Mesendoderm (in vitro differentiated cells): Measurements from ENCODE around the gene RHBDF1.

Experiments
- DNase-seq: peaks from one replicate; pipeline ENCODE4 v3.0.0; 2013
- H2AK5ac ChIP-seq: 2 replicates; pipeline ENCODE4 v1.6.1; 2013; ENCODE audit warnings: low read length, inconsistent platforms
- H2BK120ac ChIP-seq: 2 replicates; pipeline ENCODE4 v1.6.1; 2013; ENCODE audit warnings: low read depth, mild to moderate bottlenecking, low read length, moderate library complexity, mixed read lengths
- H2BK15ac ChIP-seq: replicated peaks from 2 replicates; pipeline ENCODE4 v1.6.1; 2013; ENCODE audit warnings: low read depth, mild to moderate bottlenecking, moderate library complexity
- H2BK5ac ChIP-seq: 2 replicates; pipeline ENCODE4 v1.6.1; 2013; ENCODE audit warnings: low read length, inconsistent platforms
- H3K18ac ChIP-seq: 2 replicates; pipeline ENCODE4 v1.6.1; 2013; ENCODE audit warnings: mild to moderate bottlenecking, low read length, mixed read lengths
- H3K23ac ChIP-seq: one replicate; pipeline ENCODE4 v1.6.1; 2013; ENCODE audit warnings: low read length
- H3K27ac ChIP-seq: 2 replicates; pipeline ENCODE4 v1.5.1; 2013; ENCODE audit warnings: low read depth, mild to moderate bottlenecking, inconsistent platforms, low read length, moderate library complexity
- H3K27me3 ChIP-seq: 2 replicates; pipeline ENCODE4 v1.6.1; 2013; ENCODE audit warnings: low read length, control low read depth, mild to moderate bottlenecking, inconsistent platforms; ENCODE audit not compliant: insufficient read depth, poor library complexity
- H3K36me3 ChIP-seq: 2 replicates; pipeline ENCODE4 v1.6.1; 2013; ENCODE audit warnings: low read length, inconsistent platforms; ENCODE audit not compliant: control insufficient read depth, insufficient read depth
- H3K4ac ChIP-seq: one replicate; pipeline ENCODE4 v1.6.1; 2013; ENCODE audit warnings: low read depth, mild to moderate bottlenecking, low read length, moderate library complexity
- H3K4me1 ChIP-seq: 2 replicates; pipeline ENCODE4 v1.6.1; 2013; ENCODE audit warnings: low read depth, low read length, inconsistent platforms; ENCODE audit not compliant: control insufficient read depth
- H3K4me2 ChIP-seq: 2 replicates; pipeline ENCODE4 v1.6.1; 2013; ENCODE audit warnings: low read length
- H3K4me3 ChIP-seq: 2 replicates; pipeline ENCODE4 v1.5.1; 2013; ENCODE audit warnings: mild to moderate bottlenecking, low read length
- H3K56ac ChIP-seq: one replicate; pipeline ENCODE4 v1.6.1; 2013; ENCODE audit warnings: low read length
- H3K79me1 ChIP-seq: 2 replicates; pipeline ENCODE4 v1.6.1; 2013; ENCODE audit warnings: low read length, inconsistent platforms
- H3K79me2 ChIP-seq: 2 replicates; pipeline ENCODE4 v1.6.1; 2013; ENCODE audit warnings: mild to moderate bottlenecking, low read length; ENCODE audit not compliant: control insufficient read depth, insufficient read depth
- H3K9ac ChIP-seq: 2 replicates; pipeline ENCODE4 v1.6.1; 2013; ENCODE audit warnings: low read length, inconsistent platforms
- H4K5ac ChIP-seq: one replicate; pipeline ENCODE4 v1.6.1; 2013; ENCODE audit warnings: low read length
- H4K8ac ChIP-seq: one replicate; pipeline ENCODE4 v1.6.1; 2013; ENCODE audit warnings: low read depth, mild to moderate bottlenecking, control low read depth, low read length, moderate library complexity
- WGBS: extraction: QIAGEN DNeasy Blood & Tissue Kit; methylation state at CpG from one replicate; pipeline ENCODE4 v1.1.7; 2013; ENCODE audit warnings: low lambda C conversion rate, missing lambda C conversion rate; ENCODE audit not compliant: insufficient coverage; ENCODE audit errors: extremely low coverage; 5-methylcytosine and 5-hydroxymethylcytosine counted together

RHBDF1 gene

DNA sequence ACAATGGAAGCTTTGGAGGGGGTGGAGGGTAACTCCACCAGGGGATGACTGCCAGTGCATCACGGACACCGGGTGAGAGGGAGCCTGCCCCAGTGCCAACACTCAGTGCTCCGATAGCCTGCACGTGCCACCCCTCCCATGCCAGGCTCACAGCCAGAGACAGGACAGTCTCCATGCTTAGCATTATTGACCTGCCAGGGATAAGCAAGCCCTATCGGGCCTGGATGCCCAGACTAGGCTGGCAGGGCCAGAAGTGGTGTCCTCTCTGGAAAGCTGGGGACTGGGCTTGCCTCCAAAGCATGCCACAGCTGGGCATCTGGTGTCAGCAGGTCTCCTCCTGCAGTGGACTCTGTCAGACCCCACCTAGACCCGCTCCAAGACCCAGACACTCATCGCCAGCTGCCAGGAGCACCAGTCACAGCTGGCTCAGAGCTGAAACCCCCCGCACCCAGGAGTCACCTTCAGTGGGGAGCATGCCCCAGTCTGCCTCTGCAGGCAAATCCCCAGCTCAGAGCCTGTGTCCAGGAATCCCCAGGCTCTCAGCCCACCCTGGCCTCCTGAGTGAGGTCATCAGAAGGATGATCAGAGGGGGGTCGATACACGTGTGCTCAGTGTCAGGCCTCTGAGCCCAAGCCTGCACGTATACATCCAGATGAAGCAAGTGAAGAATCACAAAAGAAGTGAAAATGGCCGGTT is 1.8 kb upstream of the RHBDF1 start:
- no peak overlapping the region for H3K4me2 ChIP-seq
- H4K5ac ChIP-seq: peak overlapping the region; percentile 59
- no peak overlapping the region for H3K23ac ChIP-seq
- H3K27me3 ChIP-seq: no peaks in the 10 kb centered on the region
- H3K4me1 ChIP-seq: peaks cover 50% of the 10 kb centered on the region
- H2BK120ac ChIP-seq: peak overlapping the region; percentile 10
- peak overlapping the region; percentile 94 for H3K56ac ChIP-seq
- peak overlapping the region; percentile 94 for H3K27ac ChIP-seq
- peaks cover 21% of the 10 kb centered on the region for H3K79me1 ChIP-seq
- H3K79me2 ChIP-seq: peaks cover 23% of the 10 kb centered on the region
- peak; percentile 95 for DNase-seq
- no CpG with 5 or more reads among the region's 12 CpGs for WGBS
- H2BK5ac ChIP-seq: peak overlapping the region; percentile 92
- no peak overlapping the region for H4K8ac ChIP-seq
- no peaks in the 10 kb centered on the region for H3K36me3 ChIP-seq
- peak overlapping the region; percentile 97 for H2AK5ac ChIP-seq
- H3K4ac ChIP-seq: peak overlapping the region; percentile 85
- peak overlapping the region; percentile 1 for H2BK15ac ChIP-seq
- H3K18ac ChIP-seq: peak overlapping the region; percentile 25
- no peak overlapping the region for H3K4me3 ChIP-seq
- H3K9ac ChIP-seq: peak overlapping the region; percentile 56

DNA sequence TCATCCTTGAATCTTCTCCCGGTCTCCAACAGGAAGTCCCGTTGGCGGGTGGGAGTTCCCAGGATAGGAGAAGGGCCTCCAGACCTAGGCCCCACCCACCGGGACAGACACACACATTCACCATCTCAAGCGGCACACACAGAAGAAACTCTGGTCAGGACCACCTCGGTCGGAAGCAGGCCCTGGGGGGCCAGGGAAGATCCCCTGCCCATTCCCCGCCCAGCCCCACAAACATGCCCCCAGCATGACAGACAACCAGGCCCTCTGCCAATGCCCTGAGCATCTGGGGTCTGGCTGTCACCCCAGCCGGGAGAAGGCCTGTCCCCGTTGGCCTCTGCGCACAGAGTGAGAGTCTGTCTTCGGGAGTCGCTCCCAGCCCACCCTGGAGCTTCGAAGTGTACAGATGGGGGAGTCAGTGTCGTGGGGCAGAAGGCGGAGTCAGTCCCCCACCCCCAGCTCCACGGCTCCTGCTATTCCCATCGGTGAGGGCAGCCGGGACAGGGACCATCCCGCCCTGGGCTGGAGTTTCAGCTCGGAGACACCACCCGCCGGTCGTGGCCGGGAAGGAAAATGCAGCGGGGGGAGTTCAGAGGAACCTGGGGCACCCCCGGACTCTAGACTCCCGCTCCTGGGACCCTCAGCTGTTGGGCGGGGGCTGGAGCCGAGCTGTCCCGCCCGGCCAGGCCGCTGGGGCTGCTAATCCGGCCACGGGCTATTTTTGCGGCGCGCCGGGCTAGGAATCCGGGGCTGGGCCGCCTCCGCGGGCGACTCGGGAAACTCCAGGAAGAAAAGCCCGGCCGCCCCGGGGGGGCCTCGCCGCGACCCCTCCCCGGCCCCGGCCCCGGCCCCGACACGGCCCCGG is 660 bp downstream of the RHBDF1 start:
- no peaks in the 10 kb centered on the region for H3K27me3 ChIP-seq
- H3K79me1 ChIP-seq: peaks cover 32% of the 10 kb centered on the region
- H3K9ac ChIP-seq: peak overlapping the region; percentile 92
- H3K36me3 ChIP-seq: no peaks in the 10 kb centered on the region
- peak overlapping the region; percentile 4 for H2BK120ac ChIP-seq
- peak overlapping the region; percentile 69 for H3K4me3 ChIP-seq
- peaks cover 45% of the 10 kb centered on the region for H3K4me1 ChIP-seq
- peak overlapping the region; percentile 91 for H3K27ac ChIP-seq
- no peak overlapping the region for H4K8ac ChIP-seq
- no peak overlapping the region for H4K5ac ChIP-seq
- H3K18ac ChIP-seq: peak overlapping the region; percentile 88
- H3K4ac ChIP-seq: peak overlapping the region; percentile 57
- H2BK5ac ChIP-seq: peak overlapping the region; percentile 76
- H3K56ac ChIP-seq: peak overlapping the region; percentile 97
- H3K23ac ChIP-seq: no peak overlapping the region
- DNase-seq: peak; percentile 97
- H2BK15ac ChIP-seq: no peak overlapping the region
- WGBS: no CpG with 5 or more reads among the region's 57 CpGs
- no peak overlapping the region for H2AK5ac ChIP-seq
- peak overlapping the region; percentile 80 for H3K4me2 ChIP-seq
- peaks cover 31% of the 10 kb centered on the region for H3K79me2 ChIP-seq

DNA sequence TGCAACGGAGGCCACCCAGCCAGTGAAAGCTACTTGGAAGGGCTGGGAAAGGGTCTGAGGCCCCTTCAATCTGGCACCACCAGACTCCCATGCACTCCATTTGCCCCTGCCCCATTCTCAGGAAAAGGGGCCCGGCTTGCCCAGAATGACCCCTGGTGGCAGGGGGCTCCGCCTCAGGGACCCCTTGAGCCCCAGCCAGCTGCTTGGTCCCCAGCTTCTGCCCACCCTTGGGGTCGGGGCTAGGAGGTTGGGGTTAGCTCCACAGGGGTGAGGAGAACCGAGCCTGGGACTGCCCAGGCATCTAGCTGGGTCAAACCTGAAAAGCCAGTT is 1.3 kb downstream of the RHBDF1 start:
- DNase-seq: no peak

DNA sequence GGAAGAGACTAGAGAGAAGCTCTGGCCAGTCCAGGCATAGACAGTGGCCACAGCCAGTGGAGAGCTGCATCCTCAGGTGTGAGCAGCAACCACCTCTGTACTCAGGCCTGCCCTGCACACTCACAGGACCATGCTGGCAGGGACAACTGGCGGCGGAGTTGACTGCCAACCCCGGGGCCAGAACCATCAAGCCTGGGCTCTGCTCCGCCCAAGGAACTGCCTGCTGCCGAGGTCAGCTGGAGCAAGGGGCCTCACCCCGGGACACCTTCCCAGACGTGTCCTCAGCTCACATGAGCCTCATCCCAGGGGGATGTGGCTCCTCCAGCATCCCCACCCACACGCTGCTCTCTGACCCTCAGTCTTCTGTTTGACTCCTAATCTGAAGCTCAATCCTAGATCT is 3.2 kb downstream of the RHBDF1 start:
- no peak overlapping the region for H3K4me3 ChIP-seq
- H3K4ac ChIP-seq: no peak overlapping the region
- no peak overlapping the region for H2BK120ac ChIP-seq
- H3K27me3 ChIP-seq: no peaks in the 10 kb centered on the region
- no peak overlapping the region for H2BK15ac ChIP-seq
- H4K5ac ChIP-seq: no peak overlapping the region
- H3K4me1 ChIP-seq: peaks cover 26% of the 10 kb centered on the region
- peak overlapping the region; percentile 62 for H3K56ac ChIP-seq
- no peak overlapping the region for H3K27ac ChIP-seq
- H2BK5ac ChIP-seq: no peak overlapping the region
- peaks cover 5% of the 10 kb centered on the region for H3K36me3 ChIP-seq
- H3K23ac ChIP-seq: no peak overlapping the region
- DNase-seq: no peak
- no peak overlapping the region for H2AK5ac ChIP-seq
- H3K79me1 ChIP-seq: peaks cover 42% of the 10 kb centered on the region
- H3K18ac ChIP-seq: no peak overlapping the region
- H3K4me2 ChIP-seq: no peak overlapping the region
- WGBS: no CpG with 5 or more reads among the region's 8 CpGs
- H4K8ac ChIP-seq: no peak overlapping the region
- H3K9ac ChIP-seq: no peak overlapping the region
- peaks cover 33% of the 10 kb centered on the region for H3K79me2 ChIP-seq

More for the DNA sequence above, 1.3 kb downstream of the RHBDF1 start:
- WGBS: no CpG with 5 or more reads among the region's 5 CpGs
- Histone ChIP-seq H3K4me2 (peak overlapping the region; percentile 67), H3K27ac (peak overlapping the region; percentile 79), H3K9ac (peak overlapping the region; percentile 92), H3K23ac (no peak overlapping the region), H2AK5ac (no peak overlapping the region), H3K4me3 (no peak overlapping the region), H3K4ac (peak overlapping the region; percentile 6), H4K5ac (no peak overlapping the region), H3K18ac (peak overlapping the region; percentile 47), H2BK120ac (no peak overlapping the region), H3K56ac (peak overlapping the region; percentile 87), H4K8ac (no peak overlapping the region), H3K4me1 (peaks cover 41% of the 10 kb centered on the region), H3K79me2 (peaks cover 31% of the 10 kb centered on the region), H3K36me3 (no peaks in the 10 kb centered on the region), H3K27me3 (no peaks in the 10 kb centered on the region), H2BK5ac (peak overlapping the region; percentile 65), H2BK15ac (no peak overlapping the region), H3K79me1 (peaks cover 34% of the 10 kb centered on the region)

DNA sequence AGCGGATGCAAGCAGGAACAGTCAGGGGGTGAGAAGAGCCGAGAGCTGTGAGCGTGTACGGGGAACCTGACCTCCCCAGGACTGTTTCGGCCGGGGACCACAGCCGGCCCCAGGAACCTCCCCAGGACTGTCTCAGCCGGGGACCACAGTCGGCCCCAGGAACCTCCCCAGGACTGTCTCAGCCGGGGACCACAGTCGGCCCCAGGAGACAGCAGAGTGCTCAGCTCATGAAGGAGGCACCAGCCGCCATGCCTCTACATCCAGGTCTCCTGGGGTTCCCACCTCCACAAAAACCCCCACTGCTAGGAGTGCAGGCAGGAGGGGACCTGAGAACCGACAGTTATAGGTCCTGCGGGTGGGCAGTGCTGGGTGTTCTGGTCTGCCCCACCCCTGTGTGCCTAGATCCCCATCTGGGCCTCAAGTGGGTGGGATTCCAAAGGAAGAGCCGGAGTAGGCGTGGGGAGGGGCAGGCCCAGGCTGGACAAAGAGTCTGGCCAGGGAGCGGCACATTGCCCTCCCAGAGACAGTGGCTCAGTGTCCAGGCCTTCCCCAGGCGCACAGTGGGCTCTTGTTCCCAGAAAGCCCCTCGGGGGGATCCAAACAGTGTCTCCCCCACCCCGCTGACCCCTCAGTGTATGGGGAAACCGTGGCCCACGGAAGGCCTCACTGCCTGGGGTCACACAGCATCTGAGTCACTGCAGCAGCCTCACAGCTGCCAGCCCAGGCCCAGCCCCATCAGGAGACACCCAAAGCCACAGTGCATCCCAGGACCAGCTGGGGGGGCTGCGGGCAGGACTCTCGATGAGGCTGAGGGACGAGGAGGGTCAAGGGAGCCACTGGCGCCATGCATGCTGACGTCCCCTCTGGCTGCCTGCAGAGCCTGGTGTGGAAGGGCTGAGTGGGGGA is 4.3 kb downstream of the RHBDF1 start:
- Histone ChIP-seq H2BK120ac (no peak overlapping the region), H2BK15ac (no peak overlapping the region), H3K27ac (no peak overlapping the region), H3K79me2 (peaks cover 33% of the 10 kb centered on the region), H3K4ac (no peak overlapping the region), H3K23ac (no peak overlapping the region), H4K8ac (no peak overlapping the region), H3K4me1 (peaks cover 17% of the 10 kb centered on the region), H3K27me3 (no peaks in the 10 kb centered on the region), H3K4me3 (no peak overlapping the region), H3K56ac (peak overlapping the region; percentile 57), H4K5ac (no peak overlapping the region), H2BK5ac (no peak overlapping the region), H3K36me3 (peaks cover 9% of the 10 kb centered on the region), H3K9ac (peak overlapping the region; percentile 40), H3K79me1 (peaks cover 42% of the 10 kb centered on the region), H2AK5ac (no peak overlapping the region), H3K18ac (no peak overlapping the region), H3K4me2 (no peak overlapping the region)
- WGBS: no CpG with 5 or more reads among the region's 27 CpGs
- DNase-seq: no peak
